GM23338 (cell line): Measurements from ENCODE around the gene CDK5RAP2. TPM values are rescaled to one million over a fixed set of nuclear protein-coding genes. Genes with fewer than 3 reads are reported as not detected.

ENCODE experiments used
- ATAC-seq: fragments of 200-7000 bp; cut with Tn5 transposase; 3 replicates; pipeline ENCODE4 v1.9.1; 2020
- DNase-seq: peaks from one replicate; pipeline ENCODE4 v3.0.0-alpha.2; 2015; ENCODE audit warnings: low spot score
- H2AFZ ChIP-seq: fragments of 200-600 bp; sonication (generic); 2 replicates; pipeline ENCODE4 v1.8.0; 2016; ENCODE audit warnings: antibody characterized with exemption, mild to moderate bottlenecking, moderate library complexity
- H3F3A ChIP-seq: fragments of 200-600 bp; sonication (generic); replicated peaks from 2 replicates; pipeline ENCODE4 v1.8.0; 2017; ENCODE audit warnings: antibody characterized with exemption, mixed run types, low read depth
- H3K27ac ChIP-seq: fragments of 200-600 bp; sonication (generic); 2 replicates; pipeline ENCODE4 v1.6.1; 2016; ENCODE audit warnings: low read depth
- H3K27me3 ChIP-seq: fragments of 200-600 bp; sonication (generic); 2 replicates; pipeline ENCODE4 v1.8.0; 2016; ENCODE audit warnings: mild to moderate bottlenecking, mixed run types, moderate library complexity; ENCODE audit not compliant: insufficient read depth
- H3K36me3 ChIP-seq: fragments of 200-600 bp; sonication (generic); 2 replicates; pipeline ENCODE4 v1.8.0; 2016; ENCODE audit warnings: mild to moderate bottlenecking; ENCODE audit not compliant: insufficient read depth
- H3K4me1 ChIP-seq: fragments of 200-600 bp; sonication (generic); 2 replicates; pipeline ENCODE4 v1.8.0; 2016; ENCODE audit warnings: mild to moderate bottlenecking, moderate library complexity; ENCODE audit not compliant: insufficient read depth
- H3K4me2 ChIP-seq: fragments of 200-600 bp; sonication (generic); 2 replicates; pipeline ENCODE4 v1.7.1; 2017; ENCODE audit warnings: mixed run types
- H3K4me3 ChIP-seq: fragments of 200-600 bp; sonication (generic); 2 replicates; pipeline ENCODE4 v1.6.1; 2016; ENCODE audit warnings: mixed run types
- H3K79me2 ChIP-seq: fragments of 200-600 bp; sonication (generic); replicated peaks from 2 replicates; pipeline ENCODE4 v1.8.0; 2017; ENCODE audit warnings: mild to moderate bottlenecking; ENCODE audit not compliant: insufficient read depth
- H3K9me2 ChIP-seq: fragments of 200-600 bp; sonication (generic); 2 replicates; pipeline ENCODE4 v1.8.0; 2017; ENCODE audit not compliant: insufficient read depth
- H4K20me1 ChIP-seq: fragments of 200-600 bp; sonication (generic); replicated peaks from 2 replicates; pipeline ENCODE4 v1.8.0; 2017; ENCODE audit warnings: mild to moderate bottlenecking; ENCODE audit not compliant: insufficient read depth
- H3K27ac Mint-ChIP-seq: 2 replicates; pipeline ENCODE4 v1.8.0; 2020; ENCODE audit warnings: inconsistent platforms, mild to moderate bottlenecking, moderate library complexity, mixed read lengths
- H3K27me3 Mint-ChIP-seq: 3 replicates; pipeline ENCODE4 v1.8.0; 2022; ENCODE audit warnings: low read depth, mild to moderate bottlenecking, moderate library complexity, mixed read lengths, inconsistent platforms; ENCODE audit not compliant: insufficient read depth, poor library complexity
- H3K36me3 Mint-ChIP-seq: 3 replicates; pipeline ENCODE4 v1.8.0; 2021; ENCODE audit warnings: low read depth, mild to moderate bottlenecking, inconsistent platforms, moderate library complexity, mixed read lengths
- H3K4me1 Mint-ChIP-seq: 3 replicates; pipeline ENCODE4 v1.8.0; 2020; ENCODE audit warnings: mild to moderate bottlenecking, inconsistent platforms, mixed read lengths
- H3K4me3 Mint-ChIP-seq: 3 replicates; pipeline ENCODE4 v1.8.0; 2021; ENCODE audit warnings: moderate library complexity, mild to moderate bottlenecking, inconsistent platforms, mixed read lengths
- H3K9me3 Mint-ChIP-seq: 3 replicates; pipeline ENCODE4 v1.8.0; 2020; ENCODE audit warnings: moderate library complexity, mild to moderate bottlenecking, inconsistent platforms, mixed read lengths
- EZH2 ChIP-seq: fragments of 200-600 bp; sonication (generic); IDR thresholded peaks from one replicate; pipeline ENCODE4 v1.8.0; 2017; ENCODE audit warnings: antibody characterized with exemption, mild to moderate bottlenecking, low read depth; ENCODE audit not compliant: unreplicated experiment
- NANOG ChIP-seq: IDR thresholded peaks from 2 replicates; pipeline ENCODE4 v1.6.1; 2016; ENCODE audit warnings: antibody characterized with exemption, borderline replicate concordance
- POLR2AphosphoS5 ChIP-seq: IDR thresholded peaks from 2 replicates; pipeline ENCODE4 v1.6.1; 2016; ENCODE audit warnings: antibody characterized with exemption, low read depth
- REST ChIP-seq: IDR thresholded peaks from one replicate; pipeline ENCODE4 v1.6.1; 2018; ENCODE audit warnings: antibody characterized with exemption; ENCODE audit not compliant: unreplicated experiment
- ZNF114 ChIP-seq: fragments of 250-450 bp; sonication (Bioruptor Pico); IDR thresholded peaks from 2 replicates; pipeline ENCODE4 v1.5.0; 2020; ENCODE audit warnings: mild to moderate bottlenecking, moderate library complexity
- ZNF462 ChIP-seq: fragments of 250-450 bp; sonication (Bioruptor Pico); IDR thresholded peaks from 2 replicates; pipeline ENCODE4 v1.5.0; 2020; ENCODE audit warnings: mild to moderate bottlenecking, moderate library complexity
- polyA plus RNA-seq: library from polyadenylated mRNA; unstranded; fragments of >200 nt; fragmentation: Nextera tagmentation; extraction: Ambion mirVana; gene quantifications from 2 replicates; pipeline ENCODE4 v1.2.1, GENCODE V29; 2016
- total RNA-seq: library from RNA; depleted of rRNA; stranded (reverse); fragments of >200 nt; shearing (Covaris generic); gene quantifications from 2 replicates; pipeline ENCODE4 v1.2.3, GENCODE V29; 2014

The CDK5RAP2 gene
- total and polyA plus RNA-seq, 2 experiments from 2014 or later: 50.7 to 65.7 TPM

- Histone ChIP-seq H4K20me1 (no peaks in the 10 kb centered on the region; the same call in none of the 2 replicates), H2AFZ (no peak overlapping the region), H3K4me1 (peaks cover 17% of the 10 kb centered on the region; the same call in 1 of the 2 replicates), H3K9me2 (no peaks in the 10 kb centered on the region), H3K79me2 (no peaks in the 10 kb centered on the region), H3K27me3 (no peaks in the 10 kb centered on the region), H3K4me3 (no peak overlapping the region), H3K4me2 (no peak overlapping the region), H3K27ac (no peak overlapping the region; the same call in 1 of the 2 replicates), H3F3A (no peaks in the 10 kb centered on the region), H3K36me3 (peaks cover 60% of the 10 kb centered on the region)
- H3K4me1 Mint-ChIP-seq: peaks cover 36% of the 10 kb centered on the region
- H3K27ac Mint-ChIP-seq: no peak overlapping the region
- ATAC-seq (peak; percentile 42), DNase-seq (no peak)
- H3K27me3 Mint-ChIP-seq: peaks cover 3% of the 10 kb centered on the region
- peaks cover 79% of the 10 kb centered on the region for H3K36me3 Mint-ChIP-seq
- no peak overlapping the region for H3K4me3 Mint-ChIP-seq
- TF ChIP-seq EZH2: no peak
- TF ChIP-seq ZNF462: no peak
- no peak for TF ChIP-seq NANOG
- TF ChIP-seq ZNF114 (CRISPR knock-in tag): no peak
- TF ChIP-seq REST: no peak
- no peak for TF ChIP-seq POLR2AphosphoS5
- H3K9me3 Mint-ChIP-seq: no peaks in the 10 kb centered on the region
Observed at GRCh38 chr9:120524863-120525262, 55.1 kb downstream of the CDK5RAP2 start.
